Keratinocyte (primary cell): ENCODE data around the gene ANKFY1.
A peak's percentile ranks its signal among the peaks of the same experiment; 100 is the strongest.

Experiments
- EZH2 ChIP-seq: IDR thresholded peaks from one replicate; pipeline ENCODE4 v1.6.1; 2012; ENCODE audit warnings: inconsistent platforms, mild to moderate bottlenecking, low read length, moderate library complexity
- TF ChIP-seq, protein P1 (sequence below), 3 experiments: IDR thresholded peaks in 1 of 3; conservative IDR thresholded peaks in 1 of 3; optimal IDR thresholded peaks in 1 of 3; 2 replicates in 2 of 3; 3 replicates in 1 of 3; pipeline versions ENCODE3 to v1.5.1; 2011; ENCODE audit warnings: low read length in 3 of 3, mild to moderate bottlenecking in 3 of 3, moderate library complexity in 2 of 3, control low read depth in 1 of 3, inconsistent platforms in 1 of 3; ENCODE audit not compliant: insufficient read depth in 2 of 3; ENCODE audit errors: extremely low read depth in 1 of 3

DNA sequence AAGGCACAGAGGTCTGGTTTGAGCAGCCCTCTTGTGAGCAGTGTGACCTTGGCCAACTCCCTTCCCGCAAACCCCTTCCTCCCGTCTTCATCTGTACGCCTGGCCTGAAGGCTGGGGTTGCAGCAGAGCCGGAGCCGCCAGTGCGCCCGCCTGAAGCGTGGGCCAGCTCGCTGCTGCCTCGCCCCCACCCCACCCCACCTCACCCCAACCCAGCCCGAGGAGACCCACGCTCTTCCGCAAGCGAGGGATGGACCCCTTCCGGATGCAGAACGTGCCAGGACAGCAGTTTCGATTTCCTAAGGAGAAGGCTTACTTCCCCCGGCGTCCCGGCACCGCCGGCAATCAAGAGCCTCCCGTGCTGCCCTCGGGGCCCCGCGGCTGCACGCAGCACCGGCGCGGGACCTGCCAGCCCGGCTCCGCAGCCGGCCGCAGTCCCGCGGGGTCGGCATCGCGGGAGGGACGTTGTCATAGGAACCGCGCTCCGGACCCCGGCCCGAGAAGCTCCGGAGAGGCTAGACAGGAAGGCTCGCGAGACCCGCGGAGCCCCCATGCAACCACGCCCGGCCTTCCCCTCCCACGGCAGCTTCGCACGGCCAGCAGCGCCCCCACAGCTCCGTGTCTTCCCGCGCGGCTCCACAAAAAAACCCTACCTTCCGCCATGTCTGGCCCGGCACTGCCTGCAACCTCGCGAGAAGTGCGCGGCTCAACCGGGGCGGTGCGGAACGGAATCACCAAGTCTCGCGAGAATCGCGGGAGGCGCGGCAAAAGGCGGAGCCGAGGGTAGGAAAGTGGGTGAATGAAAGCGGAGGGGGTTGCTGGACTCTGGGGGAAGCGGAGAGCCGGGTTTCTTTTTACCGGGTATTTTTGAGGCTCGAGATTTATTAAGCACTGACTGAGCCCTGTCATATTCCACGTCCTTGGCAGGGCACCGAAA lies at the start of gene ANKFY1:
- TF ChIP-seq, protein P1, sequence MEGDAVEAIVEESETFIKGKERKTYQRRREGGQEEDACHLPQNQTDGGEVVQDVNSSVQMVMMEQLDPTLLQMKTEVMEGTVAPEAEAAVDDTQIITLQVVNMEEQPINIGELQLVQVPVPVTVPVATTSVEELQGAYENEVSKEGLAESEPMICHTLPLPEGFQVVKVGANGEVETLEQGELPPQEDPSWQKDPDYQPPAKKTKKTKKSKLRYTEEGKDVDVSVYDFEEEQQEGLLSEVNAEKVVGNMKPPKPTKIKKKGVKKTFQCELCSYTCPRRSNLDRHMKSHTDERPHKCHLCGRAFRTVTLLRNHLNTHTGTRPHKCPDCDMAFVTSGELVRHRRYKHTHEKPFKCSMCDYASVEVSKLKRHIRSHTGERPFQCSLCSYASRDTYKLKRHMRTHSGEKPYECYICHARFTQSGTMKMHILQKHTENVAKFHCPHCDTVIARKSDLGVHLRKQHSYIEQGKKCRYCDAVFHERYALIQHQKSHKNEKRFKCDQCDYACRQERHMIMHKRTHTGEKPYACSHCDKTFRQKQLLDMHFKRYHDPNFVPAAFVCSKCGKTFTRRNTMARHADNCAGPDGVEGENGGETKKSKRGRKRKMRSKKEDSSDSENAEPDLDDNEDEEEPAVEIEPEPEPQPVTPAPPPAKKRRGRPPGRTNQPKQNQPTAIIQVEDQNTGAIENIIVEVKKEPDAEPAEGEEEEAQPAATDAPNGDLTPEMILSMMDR (optimal IDR thresholded peaks at IDR 0.05 in 1 of 3, IDR thresholded peaks at IDR 0.05 in 1 of 3, conservative IDR thresholded peaks at IDR 0.05 in 1 of 3; ENCODE audit: extremely low read depth in 1 of 3, insufficient read depth in 2 of 3, low read length in 3 of 3): peak in 2 of 3 experiments; percentile 4 to 38
- no peak for TF ChIP-seq EZH2
